GM20000 (cell line): ENCODE results near the gene HAUS6.
A peak's percentile ranks its signal among the peaks of the same experiment; 100 is the strongest.

Experiments used
- DNase-seq: peaks from one replicate; pipeline ENCODE4 v3.0.0; 2012; ENCODE audit warnings: low spot score
- TF ChIP-seq, protein P1 (sequence below): IDR thresholded peaks from 2 replicates; pipeline ENCODE4 v1.5.1; 2012; ENCODE audit warnings: mild to moderate bottlenecking, control low read depth; ENCODE audit errors: extremely low read depth, missing control alignments

Gene HAUS6

DNA sequence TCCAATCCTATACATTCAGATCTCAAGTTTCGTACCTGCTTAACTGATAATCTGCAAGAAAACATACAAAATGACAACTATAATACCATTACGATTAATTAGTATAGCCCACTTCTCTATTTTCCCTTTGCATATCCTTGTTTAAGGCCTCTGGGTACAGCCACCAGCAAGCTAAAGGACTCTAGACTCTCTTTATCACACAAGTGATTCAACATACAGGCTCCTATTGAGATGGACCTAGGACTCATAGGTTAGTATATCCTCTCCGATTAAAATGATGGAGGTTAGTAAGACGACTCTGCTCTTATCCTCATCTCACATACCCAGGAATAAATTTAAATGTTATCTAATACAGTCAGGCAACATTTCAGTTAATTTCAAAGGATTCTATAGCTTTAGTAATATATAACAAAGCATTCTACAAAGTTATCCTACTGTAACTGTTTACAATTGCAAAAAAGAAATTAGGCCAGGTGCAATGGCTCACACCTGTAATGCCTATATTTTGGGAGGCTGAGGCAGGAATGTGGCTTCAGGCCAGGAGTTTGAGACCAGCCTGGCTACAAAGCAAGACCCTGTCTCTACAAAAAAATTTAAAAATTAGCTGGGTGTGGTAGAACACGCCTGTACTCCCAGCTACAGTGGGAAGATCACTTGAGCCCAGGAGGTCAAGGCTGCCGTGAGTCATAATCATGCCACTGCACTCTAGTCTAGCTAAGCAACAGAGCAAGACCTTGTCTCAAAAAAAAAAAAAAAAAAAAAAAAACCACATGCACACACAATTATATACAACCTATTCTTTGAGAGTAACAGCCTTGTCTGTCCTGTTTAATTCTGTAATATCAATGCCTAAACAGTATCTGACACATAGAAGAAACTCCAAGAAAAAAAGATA, 15.4 kb downstream of the HAUS6 start:
- TF ChIP-seq, protein P1, sequence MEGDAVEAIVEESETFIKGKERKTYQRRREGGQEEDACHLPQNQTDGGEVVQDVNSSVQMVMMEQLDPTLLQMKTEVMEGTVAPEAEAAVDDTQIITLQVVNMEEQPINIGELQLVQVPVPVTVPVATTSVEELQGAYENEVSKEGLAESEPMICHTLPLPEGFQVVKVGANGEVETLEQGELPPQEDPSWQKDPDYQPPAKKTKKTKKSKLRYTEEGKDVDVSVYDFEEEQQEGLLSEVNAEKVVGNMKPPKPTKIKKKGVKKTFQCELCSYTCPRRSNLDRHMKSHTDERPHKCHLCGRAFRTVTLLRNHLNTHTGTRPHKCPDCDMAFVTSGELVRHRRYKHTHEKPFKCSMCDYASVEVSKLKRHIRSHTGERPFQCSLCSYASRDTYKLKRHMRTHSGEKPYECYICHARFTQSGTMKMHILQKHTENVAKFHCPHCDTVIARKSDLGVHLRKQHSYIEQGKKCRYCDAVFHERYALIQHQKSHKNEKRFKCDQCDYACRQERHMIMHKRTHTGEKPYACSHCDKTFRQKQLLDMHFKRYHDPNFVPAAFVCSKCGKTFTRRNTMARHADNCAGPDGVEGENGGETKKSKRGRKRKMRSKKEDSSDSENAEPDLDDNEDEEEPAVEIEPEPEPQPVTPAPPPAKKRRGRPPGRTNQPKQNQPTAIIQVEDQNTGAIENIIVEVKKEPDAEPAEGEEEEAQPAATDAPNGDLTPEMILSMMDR = no peak
- no peak for DNase-seq

DNA sequence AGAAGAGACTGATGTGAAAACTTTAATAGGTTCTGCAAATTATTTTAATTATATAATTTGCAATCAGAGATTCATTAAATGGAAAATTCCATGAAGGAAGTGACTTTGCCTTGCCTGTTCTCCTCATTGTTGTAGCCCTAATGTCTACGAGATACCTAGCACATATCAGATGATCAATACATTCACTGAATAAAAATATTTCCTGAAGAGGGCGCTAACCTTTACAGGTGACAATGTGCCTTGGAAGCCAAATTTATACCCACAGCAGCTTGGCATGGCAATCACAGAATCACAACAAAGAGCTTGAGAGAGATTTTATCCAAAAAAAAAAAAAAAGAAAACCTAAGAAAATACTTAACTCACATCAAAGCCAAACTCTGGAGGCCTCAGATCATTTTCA, 17.4 kb downstream of the HAUS6 start:
- peak; percentile 30 for DNase-seq
- TF ChIP-seq, protein P1 = peak; percentile 29

DNA sequence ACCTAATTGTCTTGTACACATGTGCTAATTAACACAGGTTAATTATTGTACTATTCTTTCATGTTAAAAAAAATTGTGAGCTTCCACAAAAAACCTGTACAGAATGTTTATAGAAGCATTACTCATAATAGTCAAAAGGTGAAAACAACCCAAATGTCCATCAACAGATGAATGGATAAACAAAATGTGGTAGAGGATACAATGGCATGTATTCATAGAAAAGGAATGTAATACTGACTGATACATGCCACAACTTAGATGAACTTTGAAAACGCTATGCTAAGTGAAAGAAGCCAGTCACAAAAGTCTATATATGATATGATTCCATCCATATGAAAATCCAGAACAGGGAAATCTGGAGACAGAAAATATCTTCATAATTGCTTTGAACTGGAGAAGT, 27.9 kb downstream of the HAUS6 start:
- no peak for DNase-seq
- TF ChIP-seq, protein P1 = no peak

DNA sequence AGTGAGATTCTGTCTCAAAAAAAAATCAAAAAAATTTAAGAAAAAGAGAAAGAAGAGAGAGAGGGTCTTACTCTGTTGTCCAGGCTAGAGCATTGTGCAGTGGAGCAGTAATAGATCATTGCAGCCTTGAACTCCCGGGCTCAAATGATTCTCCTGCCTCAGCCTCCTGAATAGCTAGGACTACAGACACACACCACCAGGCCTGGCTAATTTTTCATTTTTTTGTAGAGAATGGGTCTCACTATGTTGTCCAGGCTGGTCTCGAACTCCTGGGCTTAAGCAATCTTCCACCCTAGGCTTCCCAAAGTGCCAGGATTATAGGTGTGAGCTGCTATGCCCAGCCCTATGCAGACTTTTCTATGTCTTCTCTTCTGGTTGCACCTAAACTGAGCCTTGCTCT, 28.5 kb downstream of the HAUS6 start:
- no peak for DNase-seq
- TF ChIP-seq, protein P1 = no peak

DNA sequence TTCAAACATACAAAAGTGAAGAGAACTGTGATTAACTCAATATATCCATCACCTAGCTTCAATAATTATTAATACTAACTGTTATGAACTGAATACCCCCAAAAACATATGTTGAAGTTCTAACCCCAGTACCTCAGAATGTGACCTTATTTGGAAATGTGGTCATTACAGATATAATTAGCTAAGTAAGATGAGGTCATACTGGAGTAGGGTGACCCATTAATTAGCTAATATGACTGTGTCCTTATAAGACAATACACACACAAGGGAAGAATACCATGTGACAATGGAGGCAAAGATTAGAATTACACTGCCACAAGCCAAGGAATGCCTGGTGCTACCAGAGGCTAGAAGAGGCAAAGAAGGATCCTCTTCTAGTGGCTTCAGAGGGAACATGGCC, 45.7 kb downstream of the HAUS6 start:
- TF ChIP-seq, protein P1 = no peak
- DNase-seq = no peak

DNA sequence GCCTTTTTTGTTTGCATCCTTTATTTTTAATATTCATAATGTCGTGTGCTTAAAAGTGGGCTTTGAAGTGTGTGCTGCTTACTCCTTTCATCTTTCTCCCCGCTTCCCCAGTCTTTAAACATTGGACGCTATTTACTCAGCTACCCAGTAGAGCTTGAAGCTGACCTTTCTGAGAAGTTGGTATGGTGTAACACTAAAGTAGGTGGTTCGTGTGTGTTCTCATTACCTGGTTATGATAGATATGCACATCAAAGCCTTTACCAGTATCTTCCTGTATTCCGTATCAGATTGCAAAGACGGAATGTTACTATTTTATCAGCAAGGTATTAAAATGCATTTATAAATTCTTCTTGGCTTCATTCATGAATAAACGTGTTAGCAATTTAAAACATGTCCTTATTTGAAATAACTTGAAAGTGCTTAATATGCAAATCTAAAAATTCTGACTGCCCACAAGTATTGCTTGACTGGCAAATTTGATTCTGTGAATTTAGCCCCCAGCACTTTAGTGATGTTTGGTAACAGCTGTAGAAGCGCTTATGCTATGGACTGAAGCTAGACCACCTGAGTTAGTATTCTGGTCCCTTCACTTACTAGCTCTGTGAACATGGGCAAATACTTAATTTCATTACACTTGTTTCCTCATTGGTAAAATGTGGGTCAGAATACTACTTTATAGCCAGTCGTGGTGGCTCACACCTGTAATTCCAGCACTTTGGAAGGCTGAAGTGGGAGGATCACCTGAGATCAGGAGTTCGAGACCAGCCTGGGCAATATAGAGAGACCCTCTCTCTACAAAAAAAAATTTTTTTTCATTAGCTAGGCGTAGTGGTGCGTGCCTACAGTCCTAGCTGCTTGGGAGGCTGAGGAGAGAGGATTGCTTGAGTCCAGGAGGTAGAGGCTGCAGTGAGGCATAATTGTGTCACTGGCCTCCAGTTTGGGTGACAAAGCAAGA, 51.8 kb downstream of the HAUS6 start:
- DNase-seq = no peak
- TF ChIP-seq, protein P1 = no peak

DNA sequence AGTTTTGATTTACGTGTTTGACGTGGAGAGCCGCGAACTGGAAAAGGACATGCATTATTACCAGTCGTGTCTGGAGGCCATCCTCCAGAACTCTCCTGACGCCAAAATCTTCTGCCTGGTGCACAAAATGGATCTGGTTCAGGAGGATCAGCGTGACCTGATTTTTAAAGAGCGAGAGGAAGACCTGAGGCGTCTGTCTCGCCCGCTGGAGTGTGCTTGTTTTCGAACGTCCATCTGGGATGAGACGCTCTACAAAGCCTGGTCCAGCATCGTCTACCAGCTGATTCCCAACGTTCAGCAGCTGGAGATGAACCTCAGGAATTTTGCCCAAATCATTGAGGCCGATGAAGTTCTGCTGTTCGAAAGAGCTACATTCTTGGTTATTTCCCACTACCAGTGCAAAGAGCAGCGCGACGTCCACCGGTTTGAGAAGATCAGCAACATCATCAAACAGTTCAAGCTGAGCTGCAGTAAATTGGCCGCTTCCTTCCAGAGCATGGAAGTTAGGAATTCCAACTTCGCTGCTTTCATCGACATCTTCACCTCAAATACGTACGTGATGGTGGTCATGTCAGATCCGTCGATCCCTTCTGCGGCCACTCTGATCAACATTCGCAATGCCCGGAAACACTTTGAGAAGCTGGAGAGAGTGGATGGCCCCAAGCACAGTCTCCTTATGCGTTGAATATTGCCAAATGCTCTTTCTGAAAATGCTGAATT, 52.6 kb downstream of the HAUS6 start:
- DNase-seq = no peak
- TF ChIP-seq, protein P1 = no peak
